HAP-1 (cell line): ENCODE measurements around the gene MVP.
"Not testable (repeated sequence)": the region's sequence is repeated elsewhere in the genome, so short reads cannot be mapped to it uniquely, and the experiment has no call there.

Experiments used
- DNase-seq, 2 experiments: peaks; one replicate each; pipeline ENCODE4 v3.0.0-alpha.2; 2016 to 2020; ENCODE audit warnings: low spot score in 2 of 2
- H3K27me3 ChIP-seq: fragments of 250-450 bp; sonication (Bioruptor Pico); 2 replicates; pipeline ENCODE4 v1.5.1; 2020; ENCODE audit warnings: low read depth, mild to moderate bottlenecking, moderate library complexity
- H3K36me3 ChIP-seq: fragments of 250-450 bp; sonication (Bioruptor Pico); replicated peaks from 2 replicates; pipeline ENCODE4 v1.5.1; 2020; ENCODE audit warnings: mild to moderate bottlenecking
- H3K4me1 ChIP-seq: fragments of 250-450 bp; sonication (Bioruptor Pico); 2 replicates; pipeline ENCODE4 v1.5.1; 2020; ENCODE audit warnings: mild to moderate bottlenecking
- H3K4me3 ChIP-seq: fragments of 250-450 bp; sonication (Bioruptor Pico); 2 replicates; pipeline ENCODE4 v1.5.1; 2020; ENCODE audit warnings: mild to moderate bottlenecking, moderate library complexity
- H3K9me3 ChIP-seq: fragments of 250-450 bp; sonication (Bioruptor Pico); 2 replicates; pipeline ENCODE4 v1.5.1; 2020; ENCODE audit warnings: mild to moderate bottlenecking, moderate library complexity
- in situ Hi-C: fragments of 300-500 bp; cut with MboI; formaldehyde crosslinking; loops from 3 replicates; pipeline ENCODE4 v1.14.3; 2020; ENCODE audit warnings: low sequenced_read_pairs, inconsistent platforms, mixed read lengths

The MVP gene

DNA sequence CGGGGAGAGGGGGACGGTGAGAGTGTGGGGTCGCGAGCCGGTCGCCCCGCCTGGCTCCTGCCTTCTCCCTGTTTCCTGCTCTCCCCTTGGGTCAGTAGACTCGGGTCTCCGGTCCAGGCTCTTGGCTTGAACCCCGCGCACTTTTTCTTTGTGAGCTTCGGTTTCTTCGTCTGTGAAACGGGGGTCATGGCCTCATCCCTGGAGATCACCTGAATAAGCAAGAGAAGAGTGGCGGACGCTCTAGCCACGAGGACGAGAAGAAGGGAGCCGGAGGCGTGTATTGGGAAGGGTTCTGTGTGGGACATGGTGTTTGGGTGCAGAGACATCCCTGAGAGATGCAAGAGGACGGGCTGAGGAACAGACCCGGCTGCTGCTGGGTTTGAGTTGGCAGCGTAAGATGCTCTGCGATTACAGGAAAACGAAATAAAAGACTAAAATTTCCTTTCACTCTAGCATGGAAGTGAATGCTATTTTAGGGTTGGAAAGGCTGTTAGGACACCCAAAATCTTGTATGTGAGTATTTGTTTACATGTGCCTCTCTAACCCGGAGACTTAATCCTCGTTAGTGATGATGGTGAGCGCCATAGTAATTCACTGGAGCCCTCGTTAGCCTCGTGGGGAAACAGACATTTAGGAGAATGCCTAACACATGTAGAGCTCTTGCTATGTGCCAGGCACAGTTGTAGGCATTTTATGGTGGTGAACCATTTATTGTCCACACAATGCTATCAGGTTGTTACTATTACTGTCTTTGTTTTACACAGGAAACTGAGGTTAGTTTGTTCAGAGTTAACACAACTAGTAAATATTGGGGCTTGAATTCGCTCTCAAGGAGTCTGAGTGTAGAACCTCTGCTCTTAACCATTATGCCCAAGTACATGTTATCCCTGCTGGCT lies 29.1 kb upstream of the MVP start:
- in situ Hi-C loops: no loop called here
- Histone ChIP-seq H3K4me1 (peaks cover 11% of the 10 kb centered on the region), H3K9me3 (no peaks in the 10 kb centered on the region), H3K36me3 (peaks cover 28% of the 10 kb centered on the region), H3K4me3 (peak overlapping the region; percentile 81), H3K27me3 (no peaks in the 10 kb centered on the region)
- peak in 1 of 2 experiments; percentile 12 for DNase-seq

- in situ Hi-C loops: no loop called here
These were observed 28.1 kb upstream of the MVP start for GRCh38 chr16:29791845-29792807.

DNA sequence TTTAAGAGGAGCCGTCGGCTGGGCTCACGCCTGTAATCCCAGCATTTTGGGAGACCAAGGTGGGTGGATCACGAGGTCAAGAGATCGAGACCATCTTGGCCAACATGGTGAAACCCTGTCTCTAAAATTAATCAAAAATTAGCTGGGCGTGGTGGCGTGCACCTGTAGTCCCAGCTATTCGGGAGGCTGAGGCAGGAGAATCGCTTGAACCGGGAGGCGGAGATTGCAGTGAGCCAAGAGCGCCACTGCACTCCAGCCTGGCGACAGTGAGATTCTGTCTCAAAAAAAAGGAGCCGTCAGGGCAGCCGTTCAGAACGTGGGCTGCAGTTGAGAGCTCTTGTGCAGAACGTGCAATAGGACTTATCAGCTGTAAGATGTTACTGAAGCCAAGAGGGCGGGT lies 27.1 kb upstream of the MVP start:
- H3K27me3 ChIP-seq, in situ Hi-C loops, H3K4me3 ChIP-seq, DNase-seq, H3K9me3 ChIP-seq: not testable (repeated sequence)
- H3K4me1 ChIP-seq: peaks cover 11% of the 10 kb centered on the region
- peaks cover 45% of the 10 kb centered on the region for H3K36me3 ChIP-seq

More at GRCh38 chr16:29791845-29792807, 28.1 kb upstream of the MVP start:
- H3K4me3 ChIP-seq: peak overlapping the region; percentile 81
- peaks cover 11% of the 10 kb centered on the region for H3K4me1 ChIP-seq
- no peaks in the 10 kb centered on the region for H3K9me3 ChIP-seq
- peaks cover 35% of the 10 kb centered on the region for H3K36me3 ChIP-seq
- DNase-seq: peak in 1 of 2 experiments; percentile 28
- no peaks in the 10 kb centered on the region for H3K27me3 ChIP-seq

GRCh38 chr16:29794231-29794710 lies 26.0 kb upstream of the MVP start:
- Histone ChIP-seq H3K27me3 (no peaks in the 10 kb centered on the region), H3K4me1 (peaks cover 11% of the 10 kb centered on the region), H3K4me3 (no peak overlapping the region), H3K36me3 (peaks cover 56% of the 10 kb centered on the region), H3K9me3 (no peaks in the 10 kb centered on the region)
- DNase-seq: no peak
- in situ Hi-C loops: no loop called here

DNA sequence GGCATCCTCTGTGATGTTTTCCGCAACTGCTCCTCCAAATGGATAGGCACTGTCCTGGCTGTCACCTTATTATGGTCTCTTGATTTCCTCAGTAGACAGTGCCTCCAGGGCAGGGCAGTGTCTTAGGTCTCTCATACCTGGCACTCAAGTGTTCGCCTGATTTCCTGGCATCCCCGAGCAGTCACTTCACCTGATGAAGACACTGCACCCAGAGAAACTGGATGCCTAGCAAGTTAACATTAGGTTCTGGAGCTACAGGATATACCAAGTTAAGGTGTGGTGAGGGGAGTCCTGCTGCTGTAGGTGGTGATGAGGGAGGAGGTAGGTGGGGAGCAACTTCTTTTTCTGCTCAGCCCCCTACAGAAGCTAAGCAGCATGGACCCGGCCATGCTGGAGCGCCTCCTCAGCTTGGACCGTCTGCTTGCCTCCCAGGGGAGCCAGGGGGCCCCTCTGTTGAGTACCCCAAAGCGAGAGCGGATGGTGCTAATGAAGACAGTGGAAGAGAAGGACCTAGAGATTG lies 17.8 kb upstream of the MVP start:
- DNase-seq: no peak
- H3K36me3 ChIP-seq: peaks cover 76% of the 10 kb centered on the region
- no peaks in the 10 kb centered on the region for H3K27me3 ChIP-seq
- H3K4me1 ChIP-seq: peaks cover 11% of the 10 kb centered on the region
- in situ Hi-C loops: no loop called here
- H3K4me3 ChIP-seq: no peak overlapping the region
- H3K9me3 ChIP-seq: no peaks in the 10 kb centered on the region

DNA sequence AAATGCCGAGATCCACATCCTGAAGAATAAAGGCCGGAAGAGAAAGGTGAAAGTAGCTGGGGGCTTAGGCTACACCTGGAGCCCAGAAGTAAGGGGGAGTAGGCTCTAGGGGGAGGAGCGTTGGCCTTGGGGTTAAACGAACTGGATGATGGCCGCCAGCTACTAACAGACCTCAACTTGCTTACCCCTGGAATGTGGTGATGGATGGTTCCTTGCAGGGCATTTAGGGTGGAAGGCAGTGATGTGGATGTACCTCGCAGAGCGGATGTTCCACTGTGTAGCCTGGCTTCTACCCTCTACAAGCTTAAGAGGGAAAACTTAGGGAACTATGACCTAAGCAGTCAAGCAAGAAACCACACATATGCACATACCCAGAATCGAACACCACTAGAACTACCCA lies 16.2 kb upstream of the MVP start:
- H3K27me3 ChIP-seq: no peaks in the 10 kb centered on the region
- in situ Hi-C loops: no loop called here
- peaks cover 76% of the 10 kb centered on the region for H3K36me3 ChIP-seq
- DNase-seq: no peak
- peaks cover 11% of the 10 kb centered on the region for H3K4me1 ChIP-seq
- no peaks in the 10 kb centered on the region for H3K9me3 ChIP-seq
- H3K4me3 ChIP-seq: no peak overlapping the region

DNA sequence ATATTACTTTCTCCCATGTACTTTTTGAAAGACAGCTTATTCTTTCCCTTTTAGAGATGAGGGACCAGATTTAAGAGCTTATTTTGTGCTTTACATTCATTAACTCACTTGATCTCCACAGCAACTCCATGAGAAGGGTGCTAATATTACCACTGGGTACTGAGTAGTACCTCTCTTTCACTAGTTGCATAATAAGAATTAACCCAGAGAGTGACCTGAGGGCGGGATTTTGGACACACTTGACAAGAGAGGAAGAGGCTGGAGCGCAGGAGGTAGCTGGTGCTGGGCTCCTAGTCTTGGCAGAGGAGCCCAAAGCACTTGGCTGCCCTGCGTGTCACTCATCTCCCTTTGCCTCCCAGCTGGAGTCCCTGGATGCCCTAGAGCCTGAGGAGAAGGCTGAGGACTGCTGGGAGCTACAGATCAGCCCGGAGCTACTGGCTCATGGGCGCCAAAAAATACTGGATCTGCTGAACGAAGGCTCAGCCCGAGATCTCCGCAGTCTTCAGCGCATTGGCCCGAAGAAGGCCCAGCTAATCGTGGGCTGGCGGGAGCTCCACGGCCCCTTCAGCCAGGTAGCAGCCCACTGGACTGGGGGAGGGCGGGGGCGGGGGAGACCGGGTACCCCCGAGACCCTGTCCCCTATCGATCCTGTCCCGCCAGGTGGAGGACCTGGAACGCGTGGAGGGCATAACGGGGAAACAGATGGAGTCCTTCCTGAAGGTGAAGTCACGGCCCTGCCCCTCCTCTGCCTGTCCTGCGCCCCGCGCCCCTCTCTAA lies 15.6 kb upstream of the MVP start:
- no peaks in the 10 kb centered on the region for H3K9me3 ChIP-seq
- H3K4me3 ChIP-seq: peak overlapping the region; percentile 47
- in situ Hi-C loops: no loop called here
- peak; percentile 19 to 53 for DNase-seq
- no peaks in the 10 kb centered on the region for H3K27me3 ChIP-seq
- H3K36me3 ChIP-seq: peaks cover 75% of the 10 kb centered on the region
- peaks cover 14% of the 10 kb centered on the region for H3K4me1 ChIP-seq

GRCh38 chr16:29805232-29806098 lies 14.8 kb upstream of the MVP start:
- peaks cover 73% of the 10 kb centered on the region for H3K36me3 ChIP-seq
- H3K27me3 ChIP-seq: no peaks in the 10 kb centered on the region
- in situ Hi-C loops: no loop called here
- peak overlapping the region; percentile 47 for H3K4me3 ChIP-seq
- DNase-seq: peak; percentile 92 to 97
- H3K4me1 ChIP-seq: peaks cover 22% of the 10 kb centered on the region
- H3K9me3 ChIP-seq: no peaks in the 10 kb centered on the region

DNA sequence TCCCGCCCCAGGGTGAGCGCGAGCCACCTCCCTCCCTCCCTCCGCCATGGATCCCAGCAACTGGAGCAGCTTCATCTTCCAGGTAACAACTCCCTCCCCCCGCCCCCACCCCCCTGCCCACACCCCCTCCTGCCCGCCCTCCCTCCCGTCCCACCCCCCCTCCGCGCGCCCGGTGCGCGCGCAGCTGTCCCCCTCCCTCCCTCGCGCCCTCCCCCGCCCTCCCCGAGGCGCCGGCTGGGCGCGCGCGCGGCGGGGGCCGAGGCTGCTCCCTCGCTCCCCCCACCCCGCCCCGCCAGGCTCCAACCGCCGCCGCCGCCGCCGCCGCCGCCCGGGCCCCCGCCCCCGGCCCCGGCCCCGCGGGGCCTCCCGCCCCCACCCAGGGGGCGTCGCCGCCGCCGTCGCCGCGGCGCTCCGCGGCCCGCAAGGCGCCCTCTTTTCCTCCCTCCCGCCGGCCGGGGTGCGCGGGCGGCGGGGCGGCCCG lies 14.1 kb upstream of the MVP start, which contains the start of gene MAZ:
Gene MAZ (plus strand): TSS at position 431 of the 481 bp plus-strand sequence. CDS start 173 bp downstream, outside the sequence.
- Histone ChIP-seq H3K4me1 (peaks cover 27% of the 10 kb centered on the region), H3K9me3 (no peaks in the 10 kb centered on the region), H3K36me3 (peaks cover 67% of the 10 kb centered on the region), H3K4me3 (peak within 1 kb of the TSS; percentile 68), H3K27me3 (no peaks in the 10 kb centered on the region)
- in situ Hi-C loops: no loop called here
- DNase-seq: no peak

DNA sequence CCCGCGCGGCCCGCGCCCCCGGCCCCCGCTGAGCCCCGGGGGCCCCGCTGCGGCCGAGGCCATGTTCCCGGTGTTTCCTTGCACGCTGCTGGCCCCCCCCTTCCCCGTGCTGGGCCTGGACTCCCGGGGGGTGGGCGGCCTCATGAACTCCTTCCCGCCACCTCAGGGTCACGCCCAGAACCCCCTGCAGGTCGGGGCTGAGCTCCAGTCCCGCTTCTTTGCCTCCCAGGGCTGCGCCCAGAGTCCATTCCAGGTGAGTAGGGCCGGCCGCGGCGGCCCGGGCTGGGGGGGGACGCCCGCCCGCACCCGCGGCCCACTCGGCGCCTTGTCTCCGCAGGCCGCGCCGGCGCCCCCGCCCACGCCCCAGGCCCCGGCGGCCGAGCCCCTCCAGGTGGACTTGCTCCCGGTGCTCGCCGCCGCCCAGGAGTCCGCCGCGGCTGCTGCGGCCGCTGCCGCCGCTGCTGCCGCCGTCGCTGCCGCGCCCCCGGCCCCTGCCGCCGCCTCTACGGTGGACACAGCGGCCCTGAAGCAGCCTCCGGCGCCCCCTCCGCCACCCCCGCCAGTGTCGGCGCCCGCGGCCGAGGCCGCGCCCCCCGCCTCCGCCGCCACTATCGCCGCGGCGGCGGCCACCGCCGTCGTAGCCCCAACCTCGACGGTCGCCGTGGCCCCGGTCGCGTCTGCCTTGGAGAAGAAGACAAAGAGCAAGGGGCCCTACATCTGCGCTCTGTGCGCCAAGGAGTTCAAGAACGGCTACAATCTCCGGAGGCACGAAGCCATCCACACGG lies 13.4 kb upstream of the MVP start:
- in situ Hi-C loops: no loop called here
- peak overlapping the region; percentile 68 for H3K4me3 ChIP-seq
- H3K27me3 ChIP-seq: no peaks in the 10 kb centered on the region
- DNase-seq: peak; percentile 70 to 85
- peaks cover 31% of the 10 kb centered on the region for H3K4me1 ChIP-seq
- H3K36me3 ChIP-seq: peaks cover 60% of the 10 kb centered on the region
- no peaks in the 10 kb centered on the region for H3K9me3 ChIP-seq

DNA sequence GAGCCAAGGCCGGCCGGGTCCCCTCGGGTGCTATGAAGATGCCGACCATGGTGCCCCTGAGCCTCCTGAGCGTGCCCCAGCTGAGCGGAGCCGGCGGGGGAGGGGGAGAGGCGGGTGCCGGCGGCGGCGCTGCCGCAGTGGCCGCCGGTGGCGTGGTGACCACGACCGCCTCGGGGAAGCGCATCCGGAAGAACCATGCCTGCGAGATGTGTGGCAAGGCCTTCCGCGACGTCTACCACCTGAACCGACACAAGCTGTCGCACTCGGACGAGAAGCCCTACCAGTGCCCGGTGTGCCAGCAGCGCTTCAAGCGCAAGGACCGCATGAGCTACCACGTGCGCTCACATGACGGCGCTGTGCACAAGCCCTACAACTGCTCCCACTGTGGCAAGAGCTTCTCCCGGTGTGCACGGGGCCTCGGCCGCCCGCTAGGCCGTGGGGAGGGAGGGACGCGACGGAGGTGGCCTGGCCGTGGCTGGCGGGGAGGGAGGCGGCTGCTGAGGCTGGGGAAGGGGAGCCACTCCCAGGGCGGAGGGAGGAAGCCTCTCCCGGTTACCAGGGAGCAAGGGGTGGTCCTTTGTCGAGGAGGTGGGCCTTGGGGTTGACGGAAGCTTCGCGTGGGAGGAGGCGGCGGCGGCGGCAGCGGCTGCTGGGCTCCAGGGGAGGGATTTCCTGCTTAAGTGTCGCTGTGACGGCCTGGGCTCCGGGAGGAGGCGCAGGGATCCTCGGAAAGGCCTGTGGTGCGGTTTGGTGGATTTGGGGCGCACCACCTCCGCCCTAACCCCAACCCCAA lies 12.6 kb upstream of the MVP start:
- in situ Hi-C loops: no loop called here

More for the DNA sequence above, 12.6 kb upstream of the MVP start:
- peak overlapping the region; percentile 68 for H3K4me3 ChIP-seq
- H3K4me1 ChIP-seq: peaks cover 31% of the 10 kb centered on the region
- peak; percentile 82 to 94 for DNase-seq
- H3K36me3 ChIP-seq: peaks cover 54% of the 10 kb centered on the region
- H3K27me3 ChIP-seq: no peaks in the 10 kb centered on the region
- H3K9me3 ChIP-seq: no peaks in the 10 kb centered on the region
